K562 (cell line): ENCODE measurements around the gene CDRT15. TPM values are rescaled to one million over a fixed set of nuclear protein-coding genes. Genes with fewer than 3 reads are reported as not detected.

Experiments used
- IRF2 ChIP-seq: sonication (generic); formaldehyde crosslinking; IDR thresholded peaks from 2 replicates; pipeline ENCODE4 v1.8.1; 2022; ENCODE audit warnings: mild to moderate bottlenecking, missing genetic modification reagents
- MXD1 ChIP-seq: fragments of 250-450 bp; sonication (Bioruptor Pico); IDR thresholded peaks from 2 replicates; pipeline ENCODE4 v1.8.0; 2021; ENCODE audit warnings: borderline replicate concordance, mild to moderate bottlenecking, moderate library complexity; ENCODE audit not compliant: poor library complexity, severe bottlenecking
- PHF8 ChIP-seq: fragments of 200-600 bp; sonication (generic); IDR thresholded peaks from 2 replicates; pipeline ENCODE4 v1.6.1; 2012; ENCODE audit warnings: mixed run types, mild to moderate bottlenecking, inconsistent platforms, low read length, moderate library complexity, borderline replicate concordance
- POLR2A ChIP-seq: fragments of 450-650 bp; conservative IDR thresholded peaks from 2 replicates; pipeline ENCODE4 v1.6.1; 2016
- RNF219 ChIP-seq: fragments of 250-450 bp; sonication (Bioruptor Pico); IDR thresholded peaks from 2 replicates; pipeline ENCODE4 v1.5.0; 2022; ENCODE audit warnings: mild to moderate bottlenecking
- SP1 ChIP-seq: sonication (generic); formaldehyde crosslinking; IDR thresholded peaks from 2 replicates; pipeline ENCODE4 v1.8.1; 2022; ENCODE audit warnings: mild to moderate bottlenecking, missing genetic modification reagents
- TCF3 ChIP-seq: sonication (generic); formaldehyde crosslinking; IDR thresholded peaks from 2 replicates; pipeline ENCODE4 v1.4.0; 2020; ENCODE audit warnings: mild to moderate bottlenecking, missing genetic modification reagents
- ZBTB9 ChIP-seq: fragments of 450-650 bp; formaldehyde crosslinking; IDR thresholded peaks from 2 replicates; pipeline ENCODE4 v1.4.0; 2020; ENCODE audit warnings: mild to moderate bottlenecking, moderate library complexity
- polyA plus RNA-seq, 8 experiments: library from polyadenylated mRNA; depleted of rRNA in 4 of 8; stranded (reverse) in 5 of 8; unstranded in 3 of 8; fragments of >200 nt; fragmentation: Nextera tagmentation in 2 of 8; fragmentation: Illumina TruSeq in 1 of 8; extraction: Ambion mirVana in 2 of 8; extraction: Trizol in 1 of 8; gene quantifications; 2 replicates each; pipeline versions ENCODE4 v1.2.1 to v1.2.3, GENCODE V29; 2011 to 2014; ENCODE audit warnings: inconsistent platforms in 1 of 8, missing spikeins in 1 of 8
- total RNA-seq, 7 experiments: library from RNA; depleted of rRNA in 6 of 7; stranded (reverse); fragments of >200 nt in 6 of 7; fragmentation: Illumina TruSeq in 2 of 7; extraction: Trizol in 2 of 7; gene quantifications; 2 replicates each; pipeline versions ENCODE4 v1.2.1 to v1.2.3, GENCODE V29; 2011 to 2021; ENCODE audit warnings: low replicate concordance in 1 of 7

The CDRT15 gene
- total and polyA plus RNA-seq, 9 of the 15 experiments (the other 6 are each of a cell fraction or from before 2014, with no cell fraction given): not detected

- TF ChIP-seq RNF219 (CRISPR knock-in tag) (no peak), ZBTB9 (CRISPR knock-in tag) (no peak), SP1 (CRISPR knock-in tag) (no peak), TCF3 (no peak), PHF8 (no peak), IRF2 (no peak), MXD1 (no peak), POLR2A (no peak)
Measured at GRCh38 chr17:14199601-14200000, 37.1 kb downstream of the CDRT15 start (continued).
